GM12891 (cell line): Measurements from ENCODE around the gene CD44.
"Not testable (repeated sequence)": the region's sequence is repeated elsewhere in the genome, so short reads cannot be mapped to it uniquely, and the experiment has no call there.

ENCODE experiments used
- PAX5 ChIP-seq: IDR thresholded peaks from 2 replicates; pipeline ENCODE4 v1.6.1; 2011; ENCODE audit warnings: low read length, moderate library complexity, mild to moderate bottlenecking; ENCODE audit not compliant: insufficient read depth, severe bottlenecking
- POLR2A ChIP-seq: IDR thresholded peaks from 2 replicates; pipeline ENCODE4 v1.6.1; 2011; ENCODE audit warnings: low read depth, low read length, control low read depth
- POLR2AphosphoS5 ChIP-seq: IDR thresholded peaks from 2 replicates; pipeline ENCODE4 v1.6.1; 2011; ENCODE audit warnings: low read depth, low read length, control low read depth
- SPI1 ChIP-seq: IDR thresholded peaks from 2 replicates; pipeline ENCODE4 v1.6.1; 2011; ENCODE audit warnings: low read depth, low read length, control low read depth
- TAF1 ChIP-seq: IDR thresholded peaks from 2 replicates; pipeline ENCODE4 v1.6.1; 2011; ENCODE audit warnings: low read depth, low read length, control low read depth

DNA sequence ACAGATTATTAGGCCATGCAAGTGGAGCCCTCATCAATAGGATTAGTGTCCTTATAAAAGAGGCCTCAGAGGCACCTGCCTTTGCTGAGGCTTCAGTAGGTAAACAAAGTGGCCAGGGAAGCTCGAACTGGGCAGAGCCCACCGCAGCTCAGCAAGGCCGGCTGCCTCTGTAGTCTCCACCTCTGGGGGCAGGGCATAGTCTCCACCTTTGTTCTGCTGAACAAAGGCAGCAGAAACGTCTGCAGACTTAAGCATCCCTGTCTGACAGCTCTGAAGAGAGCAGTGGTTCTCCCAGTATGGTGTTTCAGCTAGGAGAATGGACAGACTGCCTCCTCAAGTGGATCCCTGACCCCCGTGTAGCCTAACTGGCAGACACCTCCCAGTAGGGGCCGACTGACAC, 48.0 kb upstream of the CD44 start:
- TF ChIP-seq POLR2A, POLR2AphosphoS5, TAF1, PAX5, SPI1: not testable (repeated sequence)
